Measurements from ENCODE around the gene CNNM3.

The CNNM3 gene

GRCh38 chr2:96877631-96878092, 61.6 kb downstream of the CNNM3 start:
- peaks cover 0 to 12% of the 10 kb centered on the region in 2 donors for H3K4me1 ChIP-seq (ENCODE audit: control insufficient read depth in 1 of 2, insufficient read depth in 2 of 2, low read length in 2 of 2)

GRCh38 chr2:96878171-96878570, 62.1 kb downstream of the CNNM3 start:
- H3K27ac ChIP-seq (ENCODE audit: low read depth, low read length) = no peak overlapping the region
- no peaks in the 10 kb centered on the region for H3K27me3 ChIP-seq (ENCODE audit: control insufficient read depth in 1 of 2, insufficient read depth in 2 of 2, low read length in 2 of 2)
- H3K9me3 ChIP-seq (ENCODE audit: control insufficient read depth in 1 of 2, low read length in 2 of 2) = no peaks in the 10 kb centered on the region
- H3K36me3 ChIP-seq (ENCODE audit: control insufficient read depth in 1 of 2, insufficient read depth in 2 of 2, low read length in 2 of 2) = no peaks in the 10 kb centered on the region
- peaks cover 0 to 12% of the 10 kb centered on the region in 2 donors for H3K4me1 ChIP-seq (ENCODE audit: control insufficient read depth in 1 of 2, insufficient read depth in 2 of 2, low read length in 2 of 2)
- H3K4me3 ChIP-seq (ENCODE audit: low read depth in 1 of 2, low read length in 2 of 2) = no peak overlapping the region
- H3K9ac ChIP-seq (ENCODE audit: low read depth in 1 of 2, low read length in 2 of 2) = no peak overlapping the region

More at GRCh38 chr2:96877631-96878092, 61.6 kb downstream of the CNNM3 start:
- H3K27ac ChIP-seq (ENCODE audit: low read depth, low read length) = no peak overlapping the region
- H3K9ac ChIP-seq (ENCODE audit: low read depth in 1 of 2, low read length in 2 of 2) = no peak overlapping the region
- no peaks in the 10 kb centered on the region for H3K36me3 ChIP-seq (ENCODE audit: control insufficient read depth in 1 of 2, insufficient read depth in 2 of 2, low read length in 2 of 2)
- H3K4me3 ChIP-seq (ENCODE audit: low read depth in 1 of 2, low read length in 2 of 2) = no peak overlapping the region
- H3K27me3 ChIP-seq (ENCODE audit: control insufficient read depth in 1 of 2, insufficient read depth in 2 of 2, low read length in 2 of 2) = no peaks in the 10 kb centered on the region
- H3K9me3 ChIP-seq (ENCODE audit: control insufficient read depth in 1 of 2, low read length in 2 of 2) = no peaks in the 10 kb centered on the region

GRCh38 chr2:96878796-96879544, 62.9 kb downstream of the CNNM3 start:
- Histone ChIP-seq H3K27ac (ENCODE audit: low read depth, low read length) (no peak overlapping the region), H3K9ac (ENCODE audit: low read depth in 1 of 2, low read length in 2 of 2) (no peak overlapping the region), H3K4me3 (ENCODE audit: low read depth in 1 of 2, low read length in 2 of 2) (no peak overlapping the region), H3K27me3 (ENCODE audit: control insufficient read depth in 1 of 2, insufficient read depth in 2 of 2, low read length in 2 of 2) (no peaks in the 10 kb centered on the region), H3K36me3 (ENCODE audit: control insufficient read depth in 1 of 2, insufficient read depth in 2 of 2, low read length in 2 of 2) (no peaks in the 10 kb centered on the region), H3K9me3 (ENCODE audit: control insufficient read depth in 1 of 2, low read length in 2 of 2) (no peaks in the 10 kb centered on the region), H3K4me1 (ENCODE audit: control insufficient read depth in 1 of 2, insufficient read depth in 2 of 2, low read length in 2 of 2) (peaks cover 0 to 9% of the 10 kb centered on the region in 2 donors)

- Histone ChIP-seq H3K27ac (ENCODE audit: low read depth, low read length) (no peak overlapping the region), H3K9me3 (ENCODE audit: control insufficient read depth in 1 of 2, low read length in 2 of 2) (no peaks in the 10 kb centered on the region), H3K9ac (ENCODE audit: low read depth in 1 of 2, low read length in 2 of 2) (no peak overlapping the region), H3K4me3 (ENCODE audit: low read depth in 1 of 2, low read length in 2 of 2) (no peak overlapping the region), H3K36me3 (ENCODE audit: control insufficient read depth in 1 of 2, insufficient read depth in 2 of 2, low read length in 2 of 2) (no peaks in the 10 kb centered on the region), H3K4me1 (ENCODE audit: control insufficient read depth in 1 of 2, insufficient read depth in 2 of 2, low read length in 2 of 2) (peaks cover 0 to 5% of the 10 kb centered on the region in 2 donors), H3K27me3 (ENCODE audit: control insufficient read depth in 1 of 2, insufficient read depth in 2 of 2, low read length in 2 of 2) (no peaks in the 10 kb centered on the region)
Observed at GRCh38 chr2:96879545-96880040, 63.5 kb downstream of the CNNM3 start.

- peaks cover under 1 to 6% of the 10 kb centered on the region in 2 donors for H3K4me1 ChIP-seq (ENCODE audit: control insufficient read depth in 1 of 2, insufficient read depth in 2 of 2, low read length in 2 of 2)
- no peak overlapping the region for H3K4me3 ChIP-seq (ENCODE audit: low read depth in 1 of 2, low read length in 2 of 2)
- no peaks in the 10 kb centered on the region for H3K9me3 ChIP-seq (ENCODE audit: control insufficient read depth in 1 of 2, low read length in 2 of 2)
- no peak overlapping the region for H3K27ac ChIP-seq (ENCODE audit: low read depth, low read length)
- H3K27me3 ChIP-seq (ENCODE audit: control insufficient read depth in 1 of 2, insufficient read depth in 2 of 2, low read length in 2 of 2) = no peaks in the 10 kb centered on the region
- H3K36me3 ChIP-seq (ENCODE audit: control insufficient read depth in 1 of 2, insufficient read depth in 2 of 2, low read length in 2 of 2) = no peaks in the 10 kb centered on the region
- H3K9ac ChIP-seq (ENCODE audit: low read depth in 1 of 2, low read length in 2 of 2) = no peak overlapping the region
Observed at GRCh38 chr2:96880891-96881273, 64.8 kb downstream of the CNNM3 start.

GRCh38 chr2:96881349-96882195, 65.5 kb downstream of the CNNM3 start:
- H3K4me3 ChIP-seq (ENCODE audit: low read depth in 1 of 2, low read length in 2 of 2) = no peak overlapping the region
- no peak overlapping the region for H3K27ac ChIP-seq (ENCODE audit: low read depth, low read length)
- H3K9ac ChIP-seq (ENCODE audit: low read depth in 1 of 2, low read length in 2 of 2) = peak overlapping the region in 1 of 2 donors; percentile 10
- peaks cover 6 to 8% of the 10 kb centered on the region in 2 donors for H3K4me1 ChIP-seq (ENCODE audit: control insufficient read depth in 1 of 2, insufficient read depth in 2 of 2, low read length in 2 of 2)
- H3K36me3 ChIP-seq (ENCODE audit: control insufficient read depth in 1 of 2, insufficient read depth in 2 of 2, low read length in 2 of 2) = no peaks in the 10 kb centered on the region
- no peaks in the 10 kb centered on the region for H3K9me3 ChIP-seq (ENCODE audit: control insufficient read depth in 1 of 2, low read length in 2 of 2)
- H3K27me3 ChIP-seq (ENCODE audit: control insufficient read depth in 1 of 2, insufficient read depth in 2 of 2, low read length in 2 of 2) = no peaks in the 10 kb centered on the region

- Histone ChIP-seq H3K9me3 (ENCODE audit: control insufficient read depth in 1 of 2, low read length in 2 of 2) (no peaks in the 10 kb centered on the region), H3K4me3 (ENCODE audit: low read depth in 1 of 2, low read length in 2 of 2) (no peak overlapping the region), H3K9ac (ENCODE audit: low read depth in 1 of 2, low read length in 2 of 2) (no peak overlapping the region), H3K27me3 (ENCODE audit: control insufficient read depth in 1 of 2, insufficient read depth in 2 of 2, low read length in 2 of 2) (no peaks in the 10 kb centered on the region), H3K27ac (ENCODE audit: low read depth, low read length) (no peak overlapping the region), H3K4me1 (ENCODE audit: control insufficient read depth in 1 of 2, insufficient read depth in 2 of 2, low read length in 2 of 2) (peaks cover 8 to 9% of the 10 kb centered on the region in 2 donors), H3K36me3 (ENCODE audit: control insufficient read depth in 1 of 2, insufficient read depth in 2 of 2, low read length in 2 of 2) (no peaks in the 10 kb centered on the region)
Observed at GRCh38 chr2:96882230-96882629, 66.2 kb downstream of the CNNM3 start.

- H3K9me3 ChIP-seq (ENCODE audit: control insufficient read depth in 1 of 2, low read length in 2 of 2) = no peaks in the 10 kb centered on the region
- H3K27ac ChIP-seq (ENCODE audit: low read depth, low read length) = no peak overlapping the region
- H3K4me1 ChIP-seq (ENCODE audit: control insufficient read depth in 1 of 2, insufficient read depth in 2 of 2, low read length in 2 of 2) = peaks cover 9 to 15% of the 10 kb centered on the region in 2 donors
- no peaks in the 10 kb centered on the region for H3K36me3 ChIP-seq (ENCODE audit: control insufficient read depth in 1 of 2, insufficient read depth in 2 of 2, low read length in 2 of 2)
- H3K4me3 ChIP-seq (ENCODE audit: low read depth in 1 of 2, low read length in 2 of 2) = no peak overlapping the region
- no peak overlapping the region for H3K9ac ChIP-seq (ENCODE audit: low read depth in 1 of 2, low read length in 2 of 2)
- H3K27me3 ChIP-seq (ENCODE audit: control insufficient read depth in 1 of 2, insufficient read depth in 2 of 2, low read length in 2 of 2) = no peaks in the 10 kb centered on the region
Observed at GRCh38 chr2:96882906-96883305, 66.8 kb downstream of the CNNM3 start.

GRCh38 chr2:96883306-96883705, 67.2 kb downstream of the CNNM3 start:
- no peak overlapping the region for H3K9ac ChIP-seq (ENCODE audit: low read depth in 1 of 2, low read length in 2 of 2)
- H3K27me3 ChIP-seq (ENCODE audit: control insufficient read depth in 1 of 2, insufficient read depth in 2 of 2, low read length in 2 of 2) = no peaks in the 10 kb centered on the region
- H3K4me1 ChIP-seq (ENCODE audit: control insufficient read depth in 1 of 2, insufficient read depth in 2 of 2, low read length in 2 of 2) = peaks cover 13 to 19% of the 10 kb centered on the region in 2 donors
- H3K27ac ChIP-seq (ENCODE audit: low read depth, low read length) = no peak overlapping the region
- H3K4me3 ChIP-seq (ENCODE audit: low read depth in 1 of 2, low read length in 2 of 2) = no peak overlapping the region
- H3K9me3 ChIP-seq (ENCODE audit: control insufficient read depth in 1 of 2, low read length in 2 of 2) = no peaks in the 10 kb centered on the region
- no peaks in the 10 kb centered on the region for H3K36me3 ChIP-seq (ENCODE audit: control insufficient read depth in 1 of 2, insufficient read depth in 2 of 2, low read length in 2 of 2)
